Activated T-cell treated with anti-CD3 and anti-CD28 coated beads, Interleukin-2, amount 50 U/mL, for 1 hour (primary cell): ENCODE results near the gene GON4L.
A peak's percentile ranks its signal among the peaks of the same experiment; 100 is the strongest.
"Not testable (repeated sequence)": the region's sequence is repeated elsewhere in the genome, so short reads cannot be mapped to it uniquely, and the experiment has no call there.

Experiments used
- DNase-seq: peaks from one replicate; pipeline ENCODE4 v3.0.0-alpha.2; 2020

Gene GON4L

GRCh38 chr1:155873860-155874259 lies 16.8 kb upstream of the GON4L start:
- DNase-seq = no peak

GRCh38 chr1:155872527-155872926 lies 15.5 kb upstream of the GON4L start:
- DNase-seq = no peak

GRCh38 chr1:155871390-155871789 lies 14.4 kb upstream of the GON4L start:
- DNase-seq = no peak

GRCh38 chr1:155867766-155868165 lies 10.8 kb upstream of the GON4L start:
- no peak for DNase-seq

- no peak for DNase-seq
Observed at GRCh38 chr1:155864393-155864792, 7.4 kb upstream of the GON4L start.

- no peak for DNase-seq
Observed at GRCh38 chr1:155861896-155862295, 4.9 kb upstream of the GON4L start.

GRCh38 chr1:155860970-155861510 lies 4.0 kb upstream of the GON4L start:
- DNase-seq = no peak

GRCh38 chr1:155859881-155860871 lies 3.2 kb upstream of the GON4L start:
- peak; percentile 57 for DNase-seq

- peak; percentile 93 for DNase-seq
Observed at GRCh38 chr1:155859234-155859829, 2.3 kb upstream of the GON4L start, which contains the start of gene SYT11. SYT11 (plus strand) TSS chr1:155859567; CDS start chr1:155859762, 195 bp downstream.

- no peak for DNase-seq
Observed at GRCh38 chr1:155858800-155859233, 1.8 kb upstream of the GON4L start.

GRCh38 chr1:155856257-155856974 lies 598 bp downstream of the GON4L start:
- no peak for DNase-seq

GRCh38 chr1:155850345-155850744 lies 6.7 kb downstream of the GON4L start:
- DNase-seq = no peak

- DNase-seq = no peak
Observed at GRCh38 chr1:155847823-155848529, 9.0 kb downstream of the GON4L start.

- DNase-seq = no peak
Observed at GRCh38 chr1:155844860-155845421, 12.1 kb downstream of the GON4L start.

GRCh38 chr1:155840386-155840785 lies 16.6 kb downstream of the GON4L start:
- no peak for DNase-seq

- no peak for DNase-seq
Observed at GRCh38 chr1:155835548-155835947, 21.5 kb downstream of the GON4L start.

- DNase-seq = not testable (repeated sequence)
Observed at GRCh38 chr1:155834927-155835399, 22.1 kb downstream of the GON4L start.

GRCh38 chr1:155834296-155834926 lies 22.6 kb downstream of the GON4L start:
- no peak for DNase-seq

- DNase-seq = no peak
Observed at GRCh38 chr1:155833665-155834295, 23.2 kb downstream of the GON4L start.

- no peak for DNase-seq
Observed at GRCh38 chr1:155831279-155831976, 25.6 kb downstream of the GON4L start.
